ENCODE results near the gene PMM2. TPM values are rescaled to one million over a fixed set of nuclear protein-coding genes. Genes with fewer than 3 reads are reported as not detected.

The PMM2 gene
- total RNA-seq, 1 experiment from 2014 or later, result 47.9 TPM

GRCh38 chr16:8845699-8846298, 48.2 kb downstream of the PMM2 start:
- no peaks in the 10 kb centered on the region for H3K27me3 ChIP-seq (replicated peaks)
- no peaks in the 10 kb centered on the region for H3K9me3 ChIP-seq (replicated peaks)
- peaks cover 47% of the 10 kb centered on the region for H3K36me3 ChIP-seq
- H3K4me1 ChIP-seq (replicated peaks), result peaks cover 26% of the 10 kb centered on the region
- no peak overlapping the region for H3K27ac ChIP-seq
- H3K4me3 ChIP-seq, result no peak overlapping the region
- DNase-seq (ENCODE audit: low read depth in 1 of 2, low spot score in 2 of 2), result no peak

DNA sequence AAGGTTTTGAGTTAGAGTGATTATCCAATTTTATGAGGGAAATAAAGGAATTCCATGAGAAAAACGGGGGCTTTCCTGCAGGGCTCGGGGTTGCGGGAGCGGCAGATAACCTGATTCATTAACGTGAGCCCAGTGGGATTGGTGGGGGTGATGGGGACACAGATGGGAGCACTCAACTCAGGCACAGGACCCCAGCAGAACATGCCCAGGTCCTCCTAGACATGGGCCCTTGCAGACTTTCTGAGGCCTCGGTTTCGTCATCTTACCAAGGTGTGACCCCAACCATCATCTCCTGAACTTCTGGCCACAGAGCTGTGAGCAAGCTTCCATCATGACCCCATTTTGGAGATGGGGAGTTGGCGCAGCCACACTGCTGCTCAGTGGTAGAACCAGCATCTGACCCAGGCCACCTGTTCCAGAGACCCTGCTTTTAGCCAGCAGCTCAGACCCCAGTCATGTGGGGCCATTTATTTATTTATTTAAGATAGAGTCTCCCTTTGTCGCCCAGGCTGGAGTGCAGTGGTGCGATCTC, 48.8 kb downstream of the PMM2 start:
- Histone ChIP-seq H3K27ac (no peak overlapping the region), H3K36me3 (peaks cover 54% of the 10 kb centered on the region)
- DNase-seq (ENCODE audit: low read depth in 1 of 2, low spot score in 2 of 2), result no peak

GRCh38 chr16:8847145-8847544, 49.5 kb downstream of the PMM2 start:
- DNase-seq (ENCODE audit: low read depth in 1 of 2, low spot score in 2 of 2), result no peak
- H3K4me1 ChIP-seq (replicated peaks), result peaks cover 29% of the 10 kb centered on the region
- H3K27me3 ChIP-seq (replicated peaks), result no peaks in the 10 kb centered on the region
- peaks cover 59% of the 10 kb centered on the region for H3K36me3 ChIP-seq
- H3K27ac ChIP-seq, result no peak overlapping the region
- H3K9me3 ChIP-seq (replicated peaks), result no peaks in the 10 kb centered on the region
- no peak overlapping the region for H3K4me3 ChIP-seq

More for the DNA sequence above, 48.8 kb downstream of the PMM2 start:
- Histone ChIP-seq H3K4me3 (no peak overlapping the region), H3K9me3 (replicated peaks) (no peaks in the 10 kb centered on the region), H3K4me1 (replicated peaks) (peaks cover 29% of the 10 kb centered on the region), H3K27me3 (replicated peaks) (no peaks in the 10 kb centered on the region)

- no peak overlapping the region for H3K27ac ChIP-seq
- H3K4me3 ChIP-seq, result no peak overlapping the region
- peaks cover 29% of the 10 kb centered on the region for H3K4me1 ChIP-seq (replicated peaks)
- H3K36me3 ChIP-seq, result peaks cover 64% of the 10 kb centered on the region
- peak in 1 of 2 experiments; percentile 43 for DNase-seq (ENCODE audit: low read depth in 1 of 2, low spot score in 2 of 2)
- no peaks in the 10 kb centered on the region for H3K9me3 ChIP-seq (replicated peaks)
- no peaks in the 10 kb centered on the region for H3K27me3 ChIP-seq (replicated peaks)
Observed at GRCh38 chr16:8847623-8848022, 50.0 kb downstream of the PMM2 start.

GRCh38 chr16:8848231-8848938, 50.7 kb downstream of the PMM2 start:
- Histone ChIP-seq H3K36me3 (peaks cover 71% of the 10 kb centered on the region), H3K27ac (no peak overlapping the region; the same call in none of the 2 replicates), H3K4me1 (replicated peaks) (peaks cover 29% of the 10 kb centered on the region), H3K9me3 (replicated peaks) (no peaks in the 10 kb centered on the region), H3K27me3 (replicated peaks) (no peaks in the 10 kb centered on the region), H3K4me3 (no peak overlapping the region)
- peak in 1 of 2 experiments; percentile 42 for DNase-seq (ENCODE audit: low read depth in 1 of 2, low spot score in 2 of 2)

DNA sequence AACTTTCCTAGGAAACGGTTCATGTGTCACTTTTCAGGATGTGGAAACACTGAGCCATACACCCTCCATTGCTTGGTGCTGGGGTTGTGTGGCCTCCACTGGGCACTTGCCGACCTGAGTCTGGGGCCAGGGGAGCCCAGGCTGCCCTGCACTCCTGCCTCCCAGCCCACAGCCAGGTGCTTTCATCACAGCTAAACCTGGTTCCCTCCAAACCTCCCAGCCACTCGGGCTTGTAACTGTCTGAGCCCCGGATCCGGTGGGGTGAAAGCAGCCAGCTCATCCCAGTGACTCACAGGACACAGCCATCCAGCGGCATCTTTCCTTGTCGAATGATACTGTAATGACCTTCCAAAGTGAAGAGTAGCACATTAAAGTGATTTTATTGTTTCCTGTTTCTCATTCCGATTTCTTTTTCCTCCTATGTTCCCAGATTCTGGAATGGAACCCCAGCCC, 51.3 kb downstream of the PMM2 start:
- DNase-seq (ENCODE audit: low read depth in 1 of 2, low spot score in 2 of 2), result peak; percentile 33 to 65
- Histone ChIP-seq H3K36me3 (peaks cover 77% of the 10 kb centered on the region), H3K4me1 (replicated peaks) (peaks cover 29% of the 10 kb centered on the region), H3K27ac (no peak overlapping the region; the same call in none of the 2 replicates), H3K27me3 (replicated peaks) (no peaks in the 10 kb centered on the region), H3K4me3 (no peak overlapping the region), H3K9me3 (replicated peaks) (no peaks in the 10 kb centered on the region)

DNA sequence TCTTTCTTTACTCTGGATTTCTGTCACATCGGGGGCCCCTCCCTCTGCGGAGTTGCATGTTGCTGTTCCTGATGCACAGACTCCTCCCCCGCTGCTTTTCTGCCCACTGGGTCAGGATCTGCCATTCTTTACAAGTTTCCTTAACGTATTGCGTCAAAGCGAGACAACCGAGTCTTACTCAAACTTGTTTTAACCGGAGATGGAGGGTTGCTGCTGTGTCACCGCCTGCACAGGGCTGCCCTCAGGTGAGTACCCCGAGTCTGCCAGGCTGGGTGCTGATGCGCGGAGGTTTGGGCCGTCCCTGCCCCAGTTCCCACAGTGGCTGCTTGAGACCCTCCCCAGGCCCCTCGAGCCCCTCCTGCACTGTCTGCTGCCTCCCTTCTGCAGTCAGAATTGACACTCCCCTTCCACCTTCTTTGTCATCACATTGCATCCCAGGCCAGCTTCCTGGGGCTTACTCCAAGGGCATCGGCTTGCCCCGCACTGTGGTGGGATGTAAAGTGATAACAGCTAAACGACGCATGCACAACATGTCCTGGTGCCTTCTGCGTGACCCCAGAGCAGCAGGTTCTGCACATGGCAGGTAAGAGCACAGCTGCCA, 51.9 kb downstream of the PMM2 start:
- peaks cover 82% of the 10 kb centered on the region for H3K36me3 ChIP-seq
- DNase-seq (ENCODE audit: low read depth in 1 of 2, low spot score in 2 of 2), result peak in 1 of 2 experiments; percentile 43
- H3K4me1 ChIP-seq (replicated peaks), result peaks cover 29% of the 10 kb centered on the region

GRCh38 chr16:8850279-8850885, 52.7 kb downstream of the PMM2 start:
- H3K27me3 ChIP-seq (replicated peaks), result no peaks in the 10 kb centered on the region
- H3K4me1 ChIP-seq (replicated peaks), result peaks cover 29% of the 10 kb centered on the region
- peaks cover 91% of the 10 kb centered on the region for H3K36me3 ChIP-seq
- H3K27ac ChIP-seq, result peak overlapping the region; percentile 16
- H3K4me3 ChIP-seq, result no peak overlapping the region
- DNase-seq (ENCODE audit: low read depth in 1 of 2, low spot score in 2 of 2), result peak; percentile 36 to 62
- no peaks in the 10 kb centered on the region for H3K9me3 ChIP-seq (replicated peaks)

More for the DNA sequence above, 51.9 kb downstream of the PMM2 start:
- H3K27ac ChIP-seq, result no peak overlapping the region
- no peak overlapping the region for H3K4me3 ChIP-seq
- no peaks in the 10 kb centered on the region for H3K27me3 ChIP-seq (replicated peaks)
- no peaks in the 10 kb centered on the region for H3K9me3 ChIP-seq (replicated peaks)

DNA sequence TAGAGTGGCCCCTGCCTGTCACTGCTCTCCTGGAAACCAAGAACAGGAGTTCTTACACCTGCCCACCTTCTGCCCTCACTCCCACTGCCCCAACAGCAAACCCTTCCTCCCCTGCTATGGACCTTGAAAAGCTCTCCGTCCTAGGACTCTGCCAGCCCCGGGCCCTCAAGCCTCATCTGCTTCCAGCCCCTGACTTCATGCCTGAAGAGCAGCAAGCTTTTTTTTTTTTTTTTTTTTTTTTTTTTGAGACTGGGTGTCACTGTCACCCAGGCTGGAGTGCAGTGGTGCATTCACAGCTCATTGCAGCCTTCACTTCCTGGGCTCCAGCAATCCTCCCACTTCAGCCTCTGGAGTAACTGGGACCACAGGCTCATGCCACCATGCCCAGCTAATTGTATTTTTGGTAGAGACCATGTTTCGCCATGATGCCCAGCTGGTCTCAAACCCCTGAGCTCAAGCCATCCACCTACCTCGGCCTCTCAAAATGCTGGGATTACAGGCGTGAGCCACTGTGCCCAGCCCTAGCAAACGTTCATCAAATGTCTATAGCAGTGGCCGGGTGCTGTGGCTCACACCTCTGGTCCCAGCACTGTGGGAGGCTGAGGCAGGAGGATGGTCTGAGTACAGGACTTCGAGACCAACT, 54.2 kb downstream of the PMM2 start:
- Histone ChIP-seq H3K36me3 (peaks cover 95% of the 10 kb centered on the region), H3K4me3 (no peak overlapping the region)
- no peak for DNase-seq (ENCODE audit: low read depth in 1 of 2, low spot score in 2 of 2)

GRCh38 chr16:8852534-8852933, 54.9 kb downstream of the PMM2 start:
- H3K9me3 ChIP-seq (replicated peaks), result no peaks in the 10 kb centered on the region
- no peaks in the 10 kb centered on the region for H3K27me3 ChIP-seq (replicated peaks)
- H3K27ac ChIP-seq, result no peak overlapping the region
- DNase-seq (ENCODE audit: low read depth in 1 of 2, low spot score in 2 of 2), result no peak
- peaks cover 92% of the 10 kb centered on the region for H3K36me3 ChIP-seq
- H3K4me1 ChIP-seq (replicated peaks), result peaks cover 29% of the 10 kb centered on the region
- no peak overlapping the region for H3K4me3 ChIP-seq

More for the DNA sequence above, 54.2 kb downstream of the PMM2 start:
- Histone ChIP-seq H3K27ac (no peak overlapping the region), H3K9me3 (replicated peaks) (no peaks in the 10 kb centered on the region), H3K27me3 (replicated peaks) (no peaks in the 10 kb centered on the region), H3K4me1 (replicated peaks) (peaks cover 29% of the 10 kb centered on the region)

DNA sequence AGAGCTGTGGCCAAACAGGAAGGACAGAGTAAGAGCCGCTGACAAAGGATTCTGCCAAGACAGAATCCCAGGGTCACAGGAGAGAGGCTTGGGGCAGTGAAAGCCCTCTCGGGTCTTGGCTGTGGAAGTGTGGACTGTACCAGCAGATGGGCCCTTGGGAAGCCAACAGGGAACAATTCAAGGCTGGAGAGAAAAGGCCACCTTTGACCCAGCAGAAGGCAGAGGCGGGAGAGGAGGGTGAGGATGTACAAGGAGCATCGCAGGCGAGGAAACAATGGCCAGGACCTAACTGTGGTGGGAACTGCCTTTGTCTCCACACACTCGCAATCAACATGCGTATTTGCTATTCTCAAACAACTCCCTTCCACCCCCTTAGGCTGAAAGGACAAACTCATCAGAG, 55.5 kb downstream of the PMM2 start:
- H3K27me3 ChIP-seq (replicated peaks), result no peaks in the 10 kb centered on the region
- H3K9me3 ChIP-seq (replicated peaks), result no peaks in the 10 kb centered on the region
- no peak overlapping the region for H3K4me3 ChIP-seq
- H3K27ac ChIP-seq, result no peak overlapping the region
- DNase-seq (ENCODE audit: low read depth in 1 of 2, low spot score in 2 of 2), result no peak
- peaks cover 92% of the 10 kb centered on the region for H3K36me3 ChIP-seq
- peaks cover 29% of the 10 kb centered on the region for H3K4me1 ChIP-seq (replicated peaks)

DNA sequence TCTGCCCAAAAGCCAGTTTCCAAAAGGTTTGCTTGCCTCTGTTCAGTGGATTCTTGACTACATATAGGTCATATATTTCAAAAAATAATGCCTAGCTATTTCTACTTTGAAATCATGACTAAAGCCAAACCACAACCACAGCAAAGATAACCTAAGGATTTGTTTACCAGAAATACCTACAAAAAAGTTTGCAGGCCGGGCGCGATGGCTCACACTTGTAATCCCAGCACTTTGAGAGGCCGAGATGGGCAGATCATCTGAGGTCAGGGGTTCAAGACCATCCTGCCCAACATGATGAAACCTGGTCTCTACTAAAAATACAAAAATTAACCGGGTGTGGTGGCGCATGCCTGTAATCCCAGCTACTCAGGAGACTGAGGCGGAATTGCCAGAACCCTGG, 56.0 kb downstream of the PMM2 start:
- Histone ChIP-seq H3K36me3 (peaks cover 92% of the 10 kb centered on the region), H3K4me3 (no peak overlapping the region), H3K27me3 (replicated peaks) (no peaks in the 10 kb centered on the region), H3K9me3 (replicated peaks) (no peaks in the 10 kb centered on the region), H3K4me1 (replicated peaks) (peaks cover 24% of the 10 kb centered on the region), H3K27ac (no peak overlapping the region)
- DNase-seq (ENCODE audit: low read depth in 1 of 2, low spot score in 2 of 2), result no peak

GRCh38 chr16:8854298-8854948, 56.8 kb downstream of the PMM2 start:
- no peaks in the 10 kb centered on the region for H3K9me3 ChIP-seq (replicated peaks)
- no peaks in the 10 kb centered on the region for H3K27me3 ChIP-seq (replicated peaks)
- H3K4me3 ChIP-seq, result no peak overlapping the region
- H3K27ac ChIP-seq, result no peak overlapping the region
- peaks cover 16% of the 10 kb centered on the region for H3K4me1 ChIP-seq (replicated peaks)
- no peak for DNase-seq (ENCODE audit: low read depth in 1 of 2, low spot score in 2 of 2)
- H3K36me3 ChIP-seq, result peaks cover 92% of the 10 kb centered on the region

All from SJSA1 (cell line).